IMR-90 (cell line): ENCODE measurements around the gene TMEM143.

Source experiments
- CEBPB ChIP-seq: IDR thresholded peaks from 2 replicates; pipeline ENCODE4 v1.6.1; 2012; ENCODE audit warnings: low read depth, low read length, improper control_type of control experiment
- FOS ChIP-seq: fragments of 150-350 bp; IDR thresholded peaks from 2 replicates; pipeline ENCODE4 v1.6.1; 2016; ENCODE audit warnings: low read depth, low read length
- MAFK ChIP-seq: IDR thresholded peaks from 2 replicates; pipeline ENCODE4 v1.6.1; 2012; ENCODE audit warnings: low read depth, low read length, improper control_type of control experiment
- MXI1 ChIP-seq: IDR thresholded peaks from 2 replicates; pipeline ENCODE4 v1.6.1; 2012; ENCODE audit warnings: low read depth, mild to moderate bottlenecking, low read length, moderate library complexity, borderline replicate concordance
- POLR2A ChIP-seq: IDR thresholded peaks from 2 replicates; pipeline ENCODE4 v1.6.1; 2012; ENCODE audit warnings: mild to moderate bottlenecking, low read depth, low read length
- RFX5 ChIP-seq: IDR thresholded peaks from 2 replicates; pipeline ENCODE4 v1.8.0; 2012; ENCODE audit warnings: low read depth, mild to moderate bottlenecking, low read length, moderate library complexity
- TF ChIP-seq, protein P1 (sequence below): conservative IDR thresholded peaks from 2 replicates; pipeline ENCODE4 v1.5.1; 2012; ENCODE audit warnings: mild to moderate bottlenecking, low read depth, low read length, improper control_type of control experiment
- TF ChIP-seq, protein P2 (sequence below): fragments of 150-350 bp; IDR thresholded peaks from 2 replicates; pipeline ENCODE4 v1.6.1; 2017; ENCODE audit warnings: mild to moderate bottlenecking, antibody characterized with exemption, low read length, low read depth
- TF ChIP-seq, protein P3 (sequence below): fragments of 150-350 bp; IDR thresholded peaks from 2 replicates; pipeline ENCODE4 v1.6.1; 2016; ENCODE audit warnings: low read depth, mild to moderate bottlenecking, low read length, moderate library complexity, borderline replicate concordance

DNA sequence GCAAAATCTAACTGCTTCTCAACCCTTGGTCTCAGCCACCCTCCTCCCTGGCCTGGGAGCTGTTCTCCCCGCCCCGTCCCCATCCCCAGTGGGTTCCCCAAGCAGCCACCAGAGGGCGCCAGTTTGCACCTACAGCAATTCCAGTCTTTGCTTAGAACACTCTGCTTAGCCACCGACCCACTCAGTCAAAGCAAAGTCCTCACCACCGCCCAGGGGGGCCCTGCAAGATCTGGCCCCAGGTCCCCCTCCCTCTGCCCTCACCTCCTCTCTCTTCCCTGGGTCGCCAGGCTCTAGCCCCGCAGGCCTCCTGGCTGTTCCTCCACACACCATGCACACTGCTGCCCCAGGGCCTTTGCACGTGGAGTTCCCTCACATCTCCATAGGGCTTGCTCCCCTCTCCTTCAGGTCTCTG lies 12.4 kb downstream of the TMEM143 start:
- TF ChIP-seq RFX5: no peak
- TF ChIP-seq, protein P1, sequence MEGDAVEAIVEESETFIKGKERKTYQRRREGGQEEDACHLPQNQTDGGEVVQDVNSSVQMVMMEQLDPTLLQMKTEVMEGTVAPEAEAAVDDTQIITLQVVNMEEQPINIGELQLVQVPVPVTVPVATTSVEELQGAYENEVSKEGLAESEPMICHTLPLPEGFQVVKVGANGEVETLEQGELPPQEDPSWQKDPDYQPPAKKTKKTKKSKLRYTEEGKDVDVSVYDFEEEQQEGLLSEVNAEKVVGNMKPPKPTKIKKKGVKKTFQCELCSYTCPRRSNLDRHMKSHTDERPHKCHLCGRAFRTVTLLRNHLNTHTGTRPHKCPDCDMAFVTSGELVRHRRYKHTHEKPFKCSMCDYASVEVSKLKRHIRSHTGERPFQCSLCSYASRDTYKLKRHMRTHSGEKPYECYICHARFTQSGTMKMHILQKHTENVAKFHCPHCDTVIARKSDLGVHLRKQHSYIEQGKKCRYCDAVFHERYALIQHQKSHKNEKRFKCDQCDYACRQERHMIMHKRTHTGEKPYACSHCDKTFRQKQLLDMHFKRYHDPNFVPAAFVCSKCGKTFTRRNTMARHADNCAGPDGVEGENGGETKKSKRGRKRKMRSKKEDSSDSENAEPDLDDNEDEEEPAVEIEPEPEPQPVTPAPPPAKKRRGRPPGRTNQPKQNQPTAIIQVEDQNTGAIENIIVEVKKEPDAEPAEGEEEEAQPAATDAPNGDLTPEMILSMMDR: peak; percentile 59
- no peak for TF ChIP-seq POLR2A
- TF ChIP-seq MAFK: no peak
- no peak for TF ChIP-seq MXI1
- TF ChIP-seq, protein P2, sequence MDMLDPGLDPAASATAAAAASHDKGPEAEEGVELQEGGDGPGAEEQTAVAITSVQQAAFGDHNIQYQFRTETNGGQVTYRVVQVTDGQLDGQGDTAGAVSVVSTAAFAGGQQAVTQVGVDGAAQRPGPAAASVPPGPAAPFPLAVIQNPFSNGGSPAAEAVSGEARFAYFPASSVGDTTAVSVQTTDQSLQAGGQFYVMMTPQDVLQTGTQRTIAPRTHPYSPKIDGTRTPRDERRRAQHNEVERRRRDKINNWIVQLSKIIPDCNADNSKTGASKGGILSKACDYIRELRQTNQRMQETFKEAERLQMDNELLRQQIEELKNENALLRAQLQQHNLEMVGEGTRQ: no peak
- TF ChIP-seq, protein P3, sequence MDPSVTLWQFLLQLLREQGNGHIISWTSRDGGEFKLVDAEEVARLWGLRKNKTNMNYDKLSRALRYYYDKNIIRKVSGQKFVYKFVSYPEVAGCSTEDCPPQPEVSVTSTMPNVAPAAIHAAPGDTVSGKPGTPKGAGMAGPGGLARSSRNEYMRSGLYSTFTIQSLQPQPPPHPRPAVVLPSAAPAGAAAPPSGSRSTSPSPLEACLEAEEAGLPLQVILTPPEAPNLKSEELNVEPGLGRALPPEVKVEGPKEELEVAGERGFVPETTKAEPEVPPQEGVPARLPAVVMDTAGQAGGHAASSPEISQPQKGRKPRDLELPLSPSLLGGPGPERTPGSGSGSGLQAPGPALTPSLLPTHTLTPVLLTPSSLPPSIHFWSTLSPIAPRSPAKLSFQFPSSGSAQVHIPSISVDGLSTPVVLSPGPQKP: no peak
- TF ChIP-seq FOS: no peak
- TF ChIP-seq CEBPB: no peak
